ENCODE data around the gene ZFHX3. TPM values are rescaled to one million over a fixed set of nuclear protein-coding genes. Genes with fewer than 3 reads are reported as not detected.

The ZFHX3 gene
- total RNA-seq, 1 donor from 2014 or later = 3.6 TPM

DNA sequence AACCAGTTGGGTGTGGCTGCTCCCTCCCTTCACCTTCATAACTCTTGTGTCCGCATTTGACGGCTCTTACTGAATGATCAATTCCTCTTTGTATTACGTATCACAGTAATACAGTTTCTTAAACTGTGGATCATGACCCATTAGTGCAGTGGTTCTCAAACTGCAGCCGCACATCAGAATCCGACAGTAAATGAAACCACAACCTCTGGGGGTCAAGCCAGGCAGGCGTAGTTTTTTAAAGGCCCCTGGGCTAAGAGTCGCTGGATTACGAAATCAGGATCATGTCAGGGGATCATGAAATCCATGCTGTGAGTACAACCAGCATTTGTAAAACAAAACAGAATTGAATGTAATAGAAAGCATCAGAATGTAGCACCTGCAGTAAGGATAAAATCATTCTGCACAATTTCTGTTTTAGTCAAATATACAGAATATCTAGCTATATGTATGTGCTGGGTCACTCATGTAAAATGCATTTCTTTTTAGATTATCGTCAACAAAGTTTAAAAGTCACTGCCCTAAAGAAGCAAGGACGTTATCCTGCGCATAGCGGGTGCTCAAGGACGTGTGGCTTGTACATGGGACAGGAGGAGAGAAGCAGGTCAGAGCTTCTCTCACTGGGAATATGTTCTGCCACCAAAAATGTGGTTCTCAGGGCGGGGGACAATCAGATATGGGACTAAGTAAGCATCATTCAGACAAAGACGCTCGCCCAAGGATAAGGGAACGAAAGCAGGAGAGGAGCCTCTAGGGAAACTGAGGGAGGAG lies 113.1 kb downstream of the ZFHX3 start:
- DNase-seq (ENCODE audit: low read depth) = no peak

DNA sequence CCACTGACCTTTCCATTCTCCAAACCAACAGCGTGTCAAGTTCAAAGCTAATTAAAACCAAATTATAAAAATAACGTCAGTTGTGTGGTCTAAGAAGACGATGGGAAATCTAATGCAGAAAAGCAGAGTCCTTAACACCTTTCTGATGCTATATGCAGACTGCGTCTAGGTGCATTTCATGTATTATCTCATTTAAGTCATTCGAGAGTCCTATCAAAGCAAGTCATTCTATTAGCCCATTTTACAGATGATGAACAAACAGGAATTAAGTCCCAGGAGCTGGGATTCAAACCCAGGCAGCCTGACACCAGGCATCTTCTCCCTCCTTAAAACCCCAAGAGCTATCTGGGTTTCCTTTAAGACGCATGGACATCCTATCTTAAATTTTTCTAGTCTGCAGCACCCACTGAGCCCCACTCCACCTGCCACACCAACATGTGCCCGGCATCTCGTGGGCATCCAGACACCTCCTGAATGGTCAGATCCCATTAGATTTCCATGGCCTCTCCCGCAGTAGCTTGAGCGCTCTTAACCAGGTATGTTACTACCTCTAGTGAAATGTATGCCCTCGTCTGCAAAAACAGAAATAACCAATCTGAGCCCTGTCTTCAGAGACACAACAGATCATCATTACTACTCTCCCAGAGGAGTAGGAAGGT lies 115.1 kb downstream of the ZFHX3 start:
- no peak for DNase-seq (ENCODE audit: low read depth)

DNA sequence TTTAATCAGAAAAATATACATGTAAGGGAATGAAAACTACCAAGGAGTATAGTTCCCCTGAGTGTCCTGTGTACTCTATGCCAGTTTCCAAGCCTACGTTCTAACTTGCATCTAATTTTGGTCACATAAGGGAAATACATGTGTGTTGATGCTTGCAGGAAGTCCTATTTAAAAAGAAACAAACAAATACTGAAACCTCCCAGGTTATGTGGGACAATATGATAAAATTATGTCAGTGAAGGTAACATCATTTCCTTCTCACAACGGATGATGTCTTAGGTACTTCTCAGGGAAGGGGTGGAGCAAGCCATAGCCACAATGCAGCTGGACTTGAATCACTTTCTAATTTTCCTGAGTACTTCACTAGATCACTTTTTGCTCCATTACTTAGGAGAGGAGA lies 115.9 kb downstream of the ZFHX3 start:
- no peak for DNase-seq (ENCODE audit: low read depth)

DNA sequence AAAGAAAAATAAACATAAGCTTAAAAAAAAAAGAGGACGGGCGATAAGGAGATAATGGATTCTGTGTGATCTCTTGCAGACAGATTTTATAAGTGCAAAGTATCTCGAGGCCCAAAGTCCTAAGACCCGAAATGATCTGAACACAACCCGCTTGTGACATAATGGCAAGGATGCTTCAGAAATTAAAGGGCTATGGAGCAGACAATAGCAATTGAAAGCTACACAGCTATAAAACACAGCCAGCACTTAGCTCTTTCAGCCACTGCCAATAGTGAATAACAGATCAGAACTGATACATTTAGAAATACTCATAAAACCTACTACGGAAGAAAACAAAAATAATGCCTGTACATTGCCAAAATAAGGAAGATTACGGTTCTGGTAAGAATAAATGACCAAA lies 117.5 kb downstream of the ZFHX3 start:
- DNase-seq (ENCODE audit: low read depth) = no peak

DNA sequence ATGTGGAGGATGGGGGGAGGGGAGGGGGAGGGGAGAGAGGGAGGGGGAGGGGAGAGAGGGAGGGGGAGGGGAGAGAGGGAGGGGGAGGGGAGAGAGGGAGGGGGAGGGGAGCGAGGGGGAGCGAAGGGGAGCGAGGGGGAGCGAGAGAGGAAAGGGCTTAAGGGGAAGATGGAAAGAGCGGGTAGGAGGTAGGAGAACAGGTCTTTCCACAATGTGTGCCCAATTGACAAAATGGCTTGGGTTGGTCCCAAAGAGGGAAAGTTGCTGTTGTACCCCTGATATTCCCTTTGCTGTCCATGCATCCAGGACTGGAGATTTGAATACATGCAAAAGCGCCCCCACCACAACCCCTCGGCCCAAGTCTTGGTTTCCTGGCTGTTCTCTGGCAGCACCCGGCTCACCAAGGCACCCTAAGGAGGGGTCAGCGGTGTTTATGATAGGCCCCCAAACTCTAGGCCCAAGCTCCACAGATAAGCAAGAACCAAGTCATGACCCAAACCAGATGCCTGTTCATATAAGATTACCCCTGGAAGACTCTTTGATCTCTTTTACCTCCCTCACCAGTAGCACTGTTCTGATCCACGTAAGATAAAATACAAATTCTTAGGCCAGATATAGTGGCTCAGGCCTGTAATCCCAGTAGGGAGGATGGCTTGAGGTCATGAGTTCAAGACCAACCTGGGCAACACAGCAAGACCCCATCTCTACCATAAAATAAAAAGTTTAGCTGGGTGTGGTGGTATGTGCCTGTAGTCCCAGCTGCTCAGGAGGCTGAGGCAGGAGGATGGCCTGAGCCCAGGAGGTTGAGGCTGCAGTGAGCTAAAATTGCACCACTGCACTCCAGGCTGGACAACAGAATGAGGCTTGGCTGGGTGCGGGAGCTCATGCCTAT lies 119.6 kb downstream of the ZFHX3 start:
- DNase-seq (ENCODE audit: low read depth) = no peak

DNA sequence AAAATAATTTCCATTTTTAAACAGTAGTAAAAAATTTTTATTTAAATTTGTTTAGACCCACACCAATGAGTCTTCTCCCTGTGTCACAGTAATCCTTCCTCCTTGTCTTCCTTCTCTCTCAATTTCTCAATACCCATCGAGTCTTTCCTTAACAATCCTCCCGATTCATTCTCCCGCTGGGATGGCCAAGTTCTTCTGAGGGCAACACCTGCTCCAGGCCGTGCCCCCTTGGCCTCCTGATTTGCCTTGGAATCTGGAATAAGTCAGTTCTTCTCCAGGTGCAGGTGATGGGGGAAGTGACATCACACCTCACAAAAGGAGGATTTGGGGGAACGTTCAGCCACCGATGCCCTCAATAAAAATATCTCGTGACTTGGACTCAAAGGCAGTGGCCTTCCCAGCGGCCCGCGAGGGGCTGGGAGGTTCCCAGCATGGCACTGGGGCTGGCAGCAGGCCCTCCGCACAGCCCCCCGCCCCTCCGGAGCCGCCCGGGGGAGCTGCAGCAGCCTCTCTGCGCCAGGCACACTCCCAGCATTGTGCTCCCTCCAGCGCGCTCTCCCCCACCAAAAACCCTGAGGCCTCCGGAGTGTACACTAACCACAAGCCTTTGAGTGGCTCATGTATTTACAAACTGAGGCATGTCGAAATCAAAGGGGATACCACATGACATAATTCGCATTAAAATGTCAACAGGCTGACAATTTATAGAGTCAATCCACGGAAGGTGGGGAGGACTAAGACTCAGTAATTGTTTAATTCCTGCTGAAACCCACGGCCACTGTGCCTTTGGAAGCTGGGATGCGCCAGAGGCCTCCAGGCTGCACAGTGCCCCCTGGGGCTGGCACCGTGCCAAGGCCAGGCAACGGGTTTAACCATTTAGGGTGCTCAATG lies 120.5 kb downstream of the ZFHX3 start:
- peak; percentile 22 for DNase-seq (ENCODE audit: low read depth)

DNA sequence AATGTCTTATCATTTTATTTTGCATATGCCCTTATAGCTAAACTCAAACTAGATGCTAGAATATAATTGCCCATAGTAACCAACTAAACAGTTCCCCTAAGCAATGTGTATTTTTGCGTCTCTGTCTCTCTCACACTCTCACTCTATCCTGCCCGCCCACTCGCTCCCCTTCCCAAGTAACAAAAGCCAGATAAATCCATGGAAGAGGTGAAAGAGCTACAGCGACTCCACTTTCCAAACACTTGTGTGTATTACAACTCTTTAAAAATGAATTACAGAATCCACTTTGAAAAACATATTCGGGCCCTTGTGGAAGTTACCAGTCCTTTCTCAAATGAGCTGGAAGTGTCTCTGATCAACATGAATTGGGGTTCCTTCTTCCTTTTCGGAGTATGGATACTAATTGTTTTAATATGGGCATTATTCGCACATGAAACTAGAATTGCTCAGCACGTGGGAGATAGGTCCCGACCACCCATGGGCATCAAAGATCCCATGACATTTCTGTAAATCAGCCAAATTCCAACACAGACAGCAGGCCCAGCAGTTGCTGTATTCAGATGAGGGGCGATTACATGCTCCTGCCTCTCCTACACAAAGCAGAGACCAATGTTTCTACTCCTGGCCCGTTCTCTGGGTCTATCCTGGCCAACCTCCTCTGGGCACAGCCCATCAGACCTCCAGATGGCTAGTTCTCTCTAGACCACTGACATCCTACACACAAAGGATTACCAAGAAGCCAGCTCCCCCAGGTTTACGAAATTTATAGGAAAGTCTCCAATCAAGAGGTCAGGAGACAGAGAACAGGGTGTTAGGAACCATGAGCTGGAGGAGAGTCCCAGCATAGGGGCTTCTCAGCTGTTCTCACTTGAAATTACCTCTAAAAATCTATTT lies 121.5 kb downstream of the ZFHX3 start:
- DNase-seq (ENCODE audit: low read depth) = no peak

DNA sequence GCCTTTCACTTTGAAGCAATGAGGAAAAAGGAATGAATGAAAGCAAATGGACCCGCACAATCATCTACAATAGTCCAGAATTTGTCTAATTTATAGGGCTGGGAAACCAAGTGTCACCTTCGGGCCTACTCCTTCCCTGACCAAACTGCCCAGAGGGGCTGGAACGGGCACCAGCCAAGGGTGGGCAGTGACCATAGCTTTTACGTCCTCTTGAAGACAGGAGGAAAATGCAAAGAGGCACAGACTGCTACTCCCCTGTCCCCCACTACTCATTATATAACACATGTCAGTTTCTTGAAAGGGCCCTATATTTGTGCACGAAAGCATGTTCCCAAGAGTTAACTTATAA lies 122.3 kb downstream of the ZFHX3 start:
- no peak for DNase-seq (ENCODE audit: low read depth)

DNA sequence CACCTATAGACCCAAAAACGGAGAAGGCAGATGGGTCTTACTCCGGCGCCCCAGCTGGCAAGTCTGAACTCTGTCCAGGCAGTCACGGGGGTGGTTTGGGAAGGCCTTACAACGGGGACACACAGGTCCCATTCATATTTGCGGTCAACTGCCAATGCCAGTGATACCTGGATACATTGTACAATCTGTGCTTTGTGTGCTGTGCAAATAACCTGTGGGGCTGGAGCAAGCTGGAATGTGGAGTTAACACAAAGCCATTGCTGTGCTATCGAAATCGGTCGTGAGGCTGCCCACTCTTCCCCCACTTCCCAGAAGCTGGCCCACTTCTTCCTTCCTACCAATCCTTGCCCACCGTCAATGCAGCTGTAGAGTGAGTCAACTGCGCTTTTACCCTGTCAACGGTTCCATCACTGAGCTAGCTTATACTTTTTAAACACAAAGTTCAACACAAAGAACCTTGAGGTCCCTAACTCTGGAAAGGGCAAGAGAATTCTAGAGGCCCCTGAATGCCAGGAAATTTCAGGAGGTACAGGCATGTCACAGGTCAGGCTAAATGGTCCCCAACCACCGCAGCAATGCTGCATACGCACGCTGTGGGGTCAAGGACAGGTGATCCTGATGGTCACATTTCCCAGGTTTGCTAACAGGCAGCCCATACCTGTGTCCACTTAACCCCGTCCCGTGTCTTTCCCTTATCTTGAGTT lies 122.8 kb downstream of the ZFHX3 start:
- no peak for DNase-seq (ENCODE audit: low read depth)

DNA sequence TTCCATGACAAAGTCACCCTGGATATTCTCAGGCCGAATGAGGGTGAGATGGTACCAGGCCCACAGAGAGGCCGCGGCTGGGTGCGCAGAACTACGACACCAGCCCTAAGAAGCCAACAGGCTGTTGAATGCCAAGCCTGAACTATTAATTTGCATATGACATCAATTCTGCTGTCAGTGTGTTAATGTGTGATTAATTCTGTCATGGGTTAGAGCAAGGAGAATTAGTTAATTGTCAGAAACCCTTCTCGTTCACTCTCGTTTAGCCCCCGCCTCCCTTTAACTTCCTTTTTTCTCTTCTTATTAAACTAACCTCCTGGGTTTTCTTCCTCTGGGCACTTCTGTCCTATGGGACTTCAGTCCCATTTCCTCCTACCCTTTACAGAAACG lies 123.4 kb downstream of the ZFHX3 start:
- no peak for DNase-seq (ENCODE audit: low read depth)

DNA sequence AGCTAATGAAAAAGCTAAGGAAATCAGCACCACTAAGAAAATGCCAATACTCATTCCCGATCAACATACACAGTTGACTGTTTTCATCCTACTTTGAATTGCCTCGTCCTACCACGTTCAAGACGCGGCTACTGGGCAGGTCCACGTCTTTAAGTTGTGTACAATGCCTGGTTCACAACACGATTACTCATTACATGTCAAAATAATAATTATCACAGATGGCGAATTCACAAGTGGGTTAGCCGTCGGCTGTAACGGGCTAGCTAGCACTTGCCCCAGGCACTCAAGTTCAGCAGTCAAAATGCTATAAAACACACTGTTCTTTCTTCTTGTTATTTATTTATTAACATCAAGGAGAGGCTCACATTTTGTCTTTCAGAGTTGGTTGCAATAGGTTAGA lies 124.2 kb downstream of the ZFHX3 start:
- DNase-seq (ENCODE audit: low read depth) = no peak

DNA sequence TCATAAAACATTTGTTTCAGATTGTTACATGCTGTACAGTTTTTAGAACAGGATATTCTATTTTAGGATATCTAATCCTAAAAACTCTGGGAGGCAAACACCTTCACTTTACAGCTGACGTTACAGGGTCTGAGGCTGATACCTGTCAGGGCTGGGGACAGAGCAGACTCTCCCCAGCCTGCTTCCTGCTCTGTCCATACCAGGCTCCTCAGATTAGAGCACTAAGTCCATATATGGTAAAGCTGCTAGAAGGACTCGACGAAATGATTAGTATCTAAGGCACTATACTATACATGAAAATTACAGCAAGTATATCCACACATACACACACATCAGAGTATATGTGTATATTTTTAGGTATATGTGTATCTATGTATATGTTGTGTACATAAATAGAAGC lies 125.2 kb downstream of the ZFHX3 start:
- no peak for DNase-seq (ENCODE audit: low read depth)

DNA sequence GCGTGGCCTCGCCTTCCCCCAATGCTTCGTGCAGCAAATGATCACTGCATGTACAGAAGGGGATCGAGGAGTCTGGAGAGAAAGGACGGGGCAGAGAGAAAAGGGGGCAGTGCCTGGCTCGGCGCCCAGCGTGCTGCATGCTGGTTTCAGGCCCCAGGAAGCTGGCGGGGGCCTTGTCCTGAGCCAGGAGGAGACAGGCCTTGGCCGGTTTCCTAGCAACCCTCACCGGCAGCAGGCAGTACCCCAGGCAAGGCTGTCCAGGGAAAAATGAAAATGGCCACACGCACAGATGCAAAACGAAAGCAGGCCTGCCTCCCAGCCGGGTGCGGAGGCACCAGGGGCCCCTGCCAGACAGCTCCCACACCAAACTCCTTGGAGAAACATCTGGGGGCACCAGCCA lies 126.3 kb downstream of the ZFHX3 start:
- DNase-seq (ENCODE audit: low read depth) = no peak

DNA sequence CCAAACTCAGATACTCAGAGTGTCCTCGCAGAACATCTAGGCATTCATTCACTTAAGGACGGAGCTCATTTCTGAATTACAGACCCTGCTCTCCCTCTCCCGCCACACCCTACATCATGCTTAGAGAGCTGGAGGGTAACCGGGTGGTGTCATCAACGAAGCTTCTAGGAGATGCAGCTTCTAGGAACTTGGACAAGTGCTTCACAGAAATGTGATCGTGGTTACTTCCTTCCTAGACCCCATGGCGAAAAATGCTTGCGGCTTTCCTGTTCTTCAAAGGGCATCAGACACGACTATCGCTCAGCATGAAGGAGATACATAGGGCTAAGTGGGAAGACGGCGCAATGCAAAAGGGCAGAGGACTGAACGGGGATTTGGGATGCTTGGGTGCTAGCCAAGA lies 126.8 kb downstream of the ZFHX3 start:
- no peak for DNase-seq (ENCODE audit: low read depth)

DNA sequence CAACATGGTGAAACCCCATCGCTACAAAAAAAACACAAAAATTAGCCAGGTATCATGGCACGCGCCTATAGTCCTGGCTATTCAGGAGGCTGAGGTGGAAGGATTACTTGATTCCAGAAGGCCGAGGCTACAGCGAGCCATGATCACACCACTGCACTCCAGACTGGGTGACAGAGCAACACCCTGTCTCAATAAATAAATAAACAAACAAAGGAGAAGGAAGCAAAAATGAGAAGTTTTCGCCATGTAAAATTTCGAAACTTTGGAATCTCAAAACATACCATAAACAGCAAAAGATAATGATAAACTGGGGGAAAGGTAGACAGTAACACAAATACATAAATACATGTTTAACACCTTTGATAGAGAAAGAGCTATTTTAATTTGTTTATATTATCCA lies 130.9 kb downstream of the ZFHX3 start:
- no peak for DNase-seq (ENCODE audit: low read depth)

DNA sequence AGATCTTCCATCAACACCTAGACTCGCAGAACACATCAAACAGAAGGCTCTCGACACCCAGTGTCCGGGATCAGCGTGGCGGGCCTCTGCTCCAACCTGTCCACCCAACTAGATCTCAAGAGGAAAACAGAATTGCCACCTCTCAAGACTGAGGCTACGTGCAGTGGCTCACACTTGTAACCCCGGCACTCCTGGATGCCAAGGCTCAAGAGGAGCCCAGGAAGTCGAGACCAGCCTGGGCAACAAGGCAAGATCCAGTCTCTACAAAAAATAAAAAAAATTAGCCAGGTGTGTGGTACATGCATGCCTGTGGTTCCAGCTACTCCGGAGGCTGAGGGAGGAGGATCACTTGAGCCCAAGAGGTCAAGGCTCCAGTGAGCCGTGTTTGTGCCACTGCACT lies 132.6 kb downstream of the ZFHX3 start:
- DNase-seq (ENCODE audit: low read depth) = no peak

DNA sequence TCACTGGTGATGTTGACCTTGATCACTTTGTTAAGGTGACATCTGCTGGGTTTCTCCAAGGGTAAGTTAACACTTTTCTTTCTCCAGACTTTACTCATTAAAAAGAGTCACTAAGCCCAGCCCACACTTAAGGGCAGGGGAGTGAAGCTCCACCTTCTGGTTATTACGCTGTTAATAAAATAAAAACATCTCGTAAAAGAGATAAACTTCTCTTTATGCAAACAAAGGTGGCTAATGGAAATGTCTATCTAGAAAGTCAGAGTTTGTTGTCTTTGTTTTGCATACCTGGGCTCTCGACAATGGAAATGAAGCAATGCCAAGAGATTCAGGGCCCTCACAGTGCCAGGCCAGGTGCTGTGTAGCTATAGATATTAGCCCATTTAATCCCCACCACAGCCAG lies 134.4 kb downstream of the ZFHX3 start:
- DNase-seq (ENCODE audit: low read depth) = no peak

DNA sequence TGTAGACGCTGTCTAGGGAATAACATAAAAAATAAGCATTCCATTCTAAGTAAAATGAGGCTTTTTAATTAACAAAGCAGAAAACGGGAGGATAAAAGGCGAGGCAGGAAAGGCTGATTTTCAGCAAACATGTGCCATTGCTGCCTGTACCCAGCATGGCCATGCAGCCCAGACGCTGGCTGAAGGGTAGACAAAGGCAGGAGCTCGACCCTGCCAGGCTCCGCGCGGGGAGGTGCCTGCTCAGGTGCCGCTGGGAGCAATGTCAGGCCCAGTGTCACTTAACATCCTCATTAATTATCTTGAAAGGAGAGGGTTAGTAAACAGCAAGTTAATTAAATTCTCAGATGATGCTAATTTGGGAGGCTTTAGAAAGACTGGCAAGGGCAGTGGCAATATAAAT lies 136.0 kb downstream of the ZFHX3 start:
- no peak for DNase-seq (ENCODE audit: low read depth)

DNA sequence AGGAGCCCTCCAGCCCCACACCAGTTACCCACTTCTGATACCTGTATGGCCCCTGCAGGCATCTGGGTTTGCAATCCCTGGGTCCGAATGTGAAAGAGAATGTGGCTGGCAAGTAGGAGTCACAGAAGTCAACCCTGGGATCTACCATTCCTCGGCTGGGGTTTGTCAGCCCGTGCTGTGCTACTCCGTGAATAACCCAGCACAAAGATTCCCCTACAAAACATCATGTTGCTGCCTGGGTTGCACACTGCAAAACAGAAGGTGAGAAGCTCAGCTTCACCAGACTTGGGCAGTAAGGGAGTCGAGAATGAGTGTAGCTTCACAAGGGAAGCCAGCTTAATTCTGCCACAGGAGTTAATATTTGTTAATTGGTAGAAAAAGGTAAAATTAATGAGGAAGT lies 137.1 kb downstream of the ZFHX3 start:
- no peak for DNase-seq (ENCODE audit: low read depth)

DNA sequence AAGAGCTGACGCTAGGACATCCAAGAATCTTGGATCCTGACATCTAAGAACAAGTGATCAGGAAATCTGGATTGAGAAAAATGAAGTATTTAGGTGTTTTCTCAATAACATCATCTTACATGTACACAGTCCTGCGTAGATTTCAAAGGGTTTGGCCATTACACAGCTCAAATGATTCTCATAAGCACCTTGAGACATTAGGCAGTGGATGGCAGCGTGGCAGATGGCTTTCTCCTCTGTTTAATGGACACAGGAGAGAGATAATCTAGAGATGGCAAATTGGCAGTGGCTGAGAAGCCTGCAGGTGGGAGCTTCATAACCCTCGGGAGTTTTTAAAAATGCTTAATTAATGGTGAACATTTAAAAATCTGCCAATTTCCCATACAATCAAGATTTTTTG lies 137.5 kb downstream of the ZFHX3 start:
- no peak for DNase-seq (ENCODE audit: low read depth)

Measured in myocyte (in vitro differentiated cells).